OCI-LY3 (cell line): ENCODE data around the gene SH2D1B.
"Not testable (repeated sequence)": the region's sequence is repeated elsewhere in the genome, so short reads cannot be mapped to it uniquely, and the experiment has no call there.

Experiments
- H2AFZ ChIP-seq: fragments of 200-600, 300-600 bp; shearing (Covaris generic); 2 replicates; pipeline ENCODE4 v1.6.0; 2014; ENCODE audit warnings: antibody characterized with exemption, low read depth, low read length
- H3K27ac ChIP-seq: fragments of 200-600, 300-600 bp; sonication (generic); 2 replicates; pipeline ENCODE4 v1.5.1; 2014; ENCODE audit warnings: mild to moderate bottlenecking, low read length, moderate library complexity, mixed read lengths
- H3K27me3 ChIP-seq: fragments of 200-600, 300-600 bp; sonication (generic); 2 replicates; pipeline ENCODE4 v1.6.1; 2014; ENCODE audit warnings: low read depth, low read length, mixed read lengths
- H3K36me3 ChIP-seq: fragments of 200-600, 300-600 bp; sonication (generic); replicated peaks from 2 replicates; pipeline ENCODE3; 2014; ENCODE audit warnings: low read depth, low read length, mixed read lengths
- H3K4me1 ChIP-seq: fragments of 300-600, 200-600 bp; sonication (generic); 2 replicates; pipeline ENCODE4 v1.6.1; 2014; ENCODE audit warnings: low read length, mixed read lengths
- H3K4me2 ChIP-seq: fragments of 200-600, 300-600 bp; sonication (generic); 2 replicates; pipeline ENCODE4 v1.6.1; 2014; ENCODE audit warnings: low read length, mixed read lengths
- H3K4me3 ChIP-seq: fragments of 300-600, 200-600 bp; sonication (generic); 2 replicates; pipeline ENCODE4 v1.5.1; 2014; ENCODE audit warnings: antibody characterized with exemption, mild to moderate bottlenecking, low read length, moderate library complexity
- H3K79me2 ChIP-seq: fragments of 300-600, 200-600 bp; shearing (Covaris generic); 2 replicates; pipeline ENCODE4 v1.6.1; 2014; ENCODE audit warnings: mild to moderate bottlenecking, low read length, mixed read lengths
- H3K9ac ChIP-seq: fragments of 300-600, 200-600 bp; shearing (Covaris generic); 2 replicates; pipeline ENCODE4 v1.6.0; 2014; ENCODE audit warnings: mild to moderate bottlenecking, low read length, moderate library complexity
- H3K9me3 ChIP-seq: fragments of 200-600, 300-600 bp; shearing (Covaris generic); 2 replicates; pipeline ENCODE4 v1.6.1; 2014; ENCODE audit warnings: low read length, mixed read lengths; ENCODE audit not compliant: insufficient read depth
- H4K20me1 ChIP-seq: fragments of 200-600, 300-600 bp; sonication (generic); 2 replicates; pipeline ENCODE4 v1.6.1; 2016; ENCODE audit warnings: low read length, mixed read lengths; ENCODE audit not compliant: insufficient read depth
- EZH2phosphoT487 ChIP-seq: fragments of 200-600 bp; shearing (Covaris generic); IDR thresholded peaks from 2 replicates; pipeline ENCODE4 v1.6.1; 2018; ENCODE audit warnings: antibody characterized with exemption, mixed run types, low read depth
- TF ChIP-seq, protein P1 (sequence below): fragments of 200-600, 300-600 bp; sonication (generic); IDR thresholded peaks from 2 replicates; pipeline ENCODE4 v1.5.1; 2014; ENCODE audit warnings: antibody characterized with exemption, low read length, low read depth

SH2D1B gene

DNA sequence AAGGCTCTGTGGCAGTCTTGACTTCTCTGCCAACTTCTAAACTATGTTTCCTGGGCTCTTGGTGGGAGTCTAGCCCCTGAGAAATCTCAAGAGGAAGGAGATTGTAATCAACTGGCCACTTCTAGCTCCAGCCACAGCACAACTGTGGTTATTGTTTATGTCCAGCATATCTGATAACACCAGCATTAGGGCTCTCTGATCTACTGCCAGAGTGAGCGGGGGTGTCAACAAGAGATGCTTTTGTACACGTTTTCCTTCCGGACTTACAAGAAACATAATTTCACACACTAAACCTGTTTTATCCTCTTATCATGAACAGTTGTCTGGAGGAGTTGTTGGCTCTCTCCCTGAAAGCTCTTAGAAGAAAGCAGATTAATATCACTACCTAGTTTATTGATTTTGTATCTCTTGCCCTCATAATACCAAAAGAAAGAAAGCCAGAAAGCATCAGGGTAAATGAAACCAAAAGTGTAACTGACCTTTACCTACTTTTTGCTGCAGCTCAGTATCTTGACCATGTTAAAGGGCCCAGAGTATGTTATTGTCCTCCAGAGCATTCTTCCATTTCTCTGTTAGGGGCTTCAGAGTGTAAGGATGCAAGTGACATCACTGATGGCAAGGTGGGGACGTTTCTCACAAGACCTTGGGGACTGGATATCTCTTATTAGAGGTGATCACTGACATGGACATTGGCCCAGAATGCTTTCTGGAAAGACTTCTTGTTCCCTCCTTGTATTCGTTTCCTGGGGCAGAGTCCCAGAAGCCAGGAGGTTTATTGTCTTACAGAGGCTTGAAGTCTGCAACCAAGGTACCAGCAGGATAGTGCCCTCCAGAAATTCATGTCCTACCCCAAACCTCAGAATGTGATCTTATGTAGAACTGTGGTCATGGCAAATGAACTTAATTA is 9.6 kb upstream of the SH2D1B start:
- Histone ChIP-seq H3K36me3 (no peaks in the 10 kb centered on the region), H3K27ac (no peak overlapping the region), H3K9me3 (no peaks in the 10 kb centered on the region), H2AFZ (no peak overlapping the region), H4K20me1 (no peaks in the 10 kb centered on the region), H3K27me3 (peaks cover 20% of the 10 kb centered on the region), H3K9ac (no peak overlapping the region), H3K4me3 (no peak overlapping the region), H3K79me2 (no peaks in the 10 kb centered on the region), H3K4me1 (peaks cover 16% of the 10 kb centered on the region), H3K4me2 (no peak overlapping the region)
- TF ChIP-seq, protein P1, sequence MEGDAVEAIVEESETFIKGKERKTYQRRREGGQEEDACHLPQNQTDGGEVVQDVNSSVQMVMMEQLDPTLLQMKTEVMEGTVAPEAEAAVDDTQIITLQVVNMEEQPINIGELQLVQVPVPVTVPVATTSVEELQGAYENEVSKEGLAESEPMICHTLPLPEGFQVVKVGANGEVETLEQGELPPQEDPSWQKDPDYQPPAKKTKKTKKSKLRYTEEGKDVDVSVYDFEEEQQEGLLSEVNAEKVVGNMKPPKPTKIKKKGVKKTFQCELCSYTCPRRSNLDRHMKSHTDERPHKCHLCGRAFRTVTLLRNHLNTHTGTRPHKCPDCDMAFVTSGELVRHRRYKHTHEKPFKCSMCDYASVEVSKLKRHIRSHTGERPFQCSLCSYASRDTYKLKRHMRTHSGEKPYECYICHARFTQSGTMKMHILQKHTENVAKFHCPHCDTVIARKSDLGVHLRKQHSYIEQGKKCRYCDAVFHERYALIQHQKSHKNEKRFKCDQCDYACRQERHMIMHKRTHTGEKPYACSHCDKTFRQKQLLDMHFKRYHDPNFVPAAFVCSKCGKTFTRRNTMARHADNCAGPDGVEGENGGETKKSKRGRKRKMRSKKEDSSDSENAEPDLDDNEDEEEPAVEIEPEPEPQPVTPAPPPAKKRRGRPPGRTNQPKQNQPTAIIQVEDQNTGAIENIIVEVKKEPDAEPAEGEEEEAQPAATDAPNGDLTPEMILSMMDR, result no peak
- no peak for TF ChIP-seq EZH2phosphoT487

DNA sequence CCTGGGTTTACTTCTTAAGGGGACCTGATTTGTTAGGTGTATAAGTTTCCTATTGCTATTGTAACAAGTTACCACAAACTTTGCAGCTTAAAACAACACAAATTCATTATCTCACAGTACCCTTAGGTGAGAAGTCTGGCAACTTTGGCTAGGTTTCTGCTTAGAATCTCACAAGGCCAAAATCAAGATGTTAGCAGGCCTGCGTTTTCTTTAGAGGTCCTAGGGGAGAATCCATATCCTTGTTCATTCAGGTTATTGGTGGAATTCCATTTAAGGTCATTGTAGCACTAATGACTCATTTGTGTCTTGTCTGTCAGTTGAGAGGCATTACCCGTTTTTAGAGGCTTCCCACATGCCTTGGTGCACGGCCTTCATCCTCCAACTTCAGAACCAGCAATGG is 8.2 kb upstream of the SH2D1B start:
- H3K9me3 ChIP-seq, result no peaks in the 10 kb centered on the region
- H3K4me2 ChIP-seq, result no peak overlapping the region
- peaks cover 16% of the 10 kb centered on the region for H3K4me1 ChIP-seq
- peaks cover 17% of the 10 kb centered on the region for H3K27me3 ChIP-seq
- no peak overlapping the region for H3K27ac ChIP-seq
- no peaks in the 10 kb centered on the region for H3K79me2 ChIP-seq
- H2AFZ ChIP-seq, result no peak overlapping the region
- H3K36me3 ChIP-seq, result no peaks in the 10 kb centered on the region
- TF ChIP-seq, protein P1, result no peak
- TF ChIP-seq EZH2phosphoT487, result no peak
- H3K4me3 ChIP-seq, result no peak overlapping the region
- H4K20me1 ChIP-seq, result no peaks in the 10 kb centered on the region
- no peak overlapping the region for H3K9ac ChIP-seq

DNA sequence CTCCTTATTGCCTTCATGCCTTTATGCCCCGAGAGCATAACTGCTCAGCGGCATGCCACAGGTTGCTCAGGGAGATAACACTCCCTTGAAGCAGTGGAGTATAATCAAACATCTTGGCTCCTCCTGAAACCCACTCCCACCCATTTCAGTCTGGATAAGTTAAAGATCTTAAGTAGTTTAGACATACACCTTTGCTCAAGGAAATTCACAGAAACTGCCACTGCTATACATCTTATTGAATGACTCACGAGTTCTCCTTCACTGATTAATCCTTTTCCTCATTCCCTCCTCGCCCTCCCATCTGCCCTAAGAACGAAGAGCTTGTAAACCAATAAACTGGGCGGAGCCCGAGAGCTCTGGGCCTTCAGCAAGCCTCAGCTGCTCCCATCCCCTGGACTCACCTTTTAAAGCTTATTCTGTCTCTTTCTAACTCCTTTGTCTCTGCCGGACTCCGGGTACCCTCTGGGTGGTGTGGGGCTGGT is 7.6 kb upstream of the SH2D1B start:
- H3K79me2 ChIP-seq, H3K36me3 ChIP-seq, H3K4me3 ChIP-seq, H3K9ac ChIP-seq, H3K4me2 ChIP-seq, H2AFZ ChIP-seq, H4K20me1 ChIP-seq, H3K9me3 ChIP-seq, H3K27ac ChIP-seq: not testable (repeated sequence)
- Histone ChIP-seq H3K4me1 (peaks cover 16% of the 10 kb centered on the region), H3K27me3 (peaks cover 15% of the 10 kb centered on the region)

DNA sequence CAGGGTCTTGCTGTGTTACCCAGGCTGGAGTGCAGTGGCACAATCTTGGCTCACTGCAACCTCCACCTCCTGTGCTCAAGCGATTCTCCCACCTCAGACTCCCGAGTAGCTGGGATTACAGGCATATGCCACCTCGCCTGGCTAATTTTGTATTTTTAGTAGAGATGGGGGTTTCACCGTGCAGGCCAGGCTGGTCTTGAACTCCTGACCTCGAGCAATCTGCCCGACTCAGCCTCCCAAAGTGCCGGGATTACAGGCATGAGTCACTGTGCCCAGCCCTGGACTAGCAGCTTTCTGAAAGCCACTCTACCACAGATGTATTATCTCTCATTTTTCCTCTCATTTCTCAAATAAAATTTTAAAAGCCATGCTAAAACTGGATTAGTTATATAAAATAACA is 6.6 kb upstream of the SH2D1B start:
- not testable (repeated sequence) for H4K20me1 ChIP-seq, H3K9me3 ChIP-seq, H3K79me2 ChIP-seq, H3K4me3 ChIP-seq, H3K9ac ChIP-seq, H3K36me3 ChIP-seq, H2AFZ ChIP-seq, H3K27ac ChIP-seq, H3K4me2 ChIP-seq
- peaks cover 11% of the 10 kb centered on the region for H3K4me1 ChIP-seq
- peaks cover 13% of the 10 kb centered on the region for H3K27me3 ChIP-seq

DNA sequence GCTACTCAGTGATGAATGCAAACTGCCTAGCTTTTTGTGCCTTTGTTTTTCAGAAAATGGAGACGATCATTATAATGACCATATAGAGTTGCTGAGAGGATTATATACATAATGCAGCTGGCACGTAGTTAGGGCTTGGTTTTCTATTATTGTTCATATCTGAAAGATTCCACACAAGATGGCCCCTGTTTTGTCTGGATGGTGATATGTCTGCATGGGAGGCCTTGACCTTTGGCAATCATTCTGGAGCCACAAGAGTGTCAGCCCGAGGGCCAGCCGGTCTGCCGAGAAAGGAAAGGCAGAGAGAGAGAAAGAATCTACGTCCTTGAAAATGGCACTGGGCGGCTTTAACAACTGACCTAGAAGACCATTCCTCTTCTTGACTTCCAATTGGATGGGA is 5.7 kb upstream of the SH2D1B start:
- Histone ChIP-seq H3K79me2 (no peaks in the 10 kb centered on the region), H3K4me2 (no peak overlapping the region), H3K27ac (no peak overlapping the region), H3K4me3 (no peak overlapping the region), H3K9ac (no peak overlapping the region), H3K4me1 (peaks cover 2% of the 10 kb centered on the region), H3K36me3 (no peaks in the 10 kb centered on the region), H2AFZ (no peak overlapping the region), H4K20me1 (no peaks in the 10 kb centered on the region), H3K9me3 (no peaks in the 10 kb centered on the region), H3K27me3 (peaks cover 12% of the 10 kb centered on the region)
- TF ChIP-seq, protein P1, result no peak
- no peak for TF ChIP-seq EZH2phosphoT487
